ENCODE data around the gene MGRN1.

- TF ChIP-seq PAX5 (IDR thresholded peaks at IDR 0.05; ENCODE audit: insufficient read depth, low read length, severe bottlenecking) = no peak
- TF ChIP-seq POLR2AphosphoS5 (IDR thresholded peaks at IDR 0.05; ENCODE audit: low read depth, low read length) = no peak
- no peak for TF ChIP-seq POLR2A (IDR thresholded peaks at IDR 0.05; ENCODE audit: low read depth, low read length)
- no peak for TF ChIP-seq TAF1 (IDR thresholded peaks at IDR 0.05; ENCODE audit: low read depth, low read length)
- TF ChIP-seq SPI1 (IDR thresholded peaks at IDR 0.05; ENCODE audit: low read depth, low read length) = no peak
- no peak for TF ChIP-seq POU2F2 (IDR thresholded peaks at IDR 0.05; ENCODE audit: low read depth, low read length)
Measured at GRCh38 chr16:4633910-4634635, 9.4 kb downstream of the MGRN1 start.
